K562 (cell line): ENCODE data around the gene ZNF180. TPM values are rescaled to one million over a fixed set of nuclear protein-coding genes. Genes with fewer than 3 reads are reported as not detected.
A peak's percentile ranks its signal among the peaks of the same experiment; 100 is the strongest.

Source experiments
- ATF6 ChIP-seq: sonication (generic); formaldehyde crosslinking; IDR thresholded peaks from 2 replicates; pipeline ENCODE4 v1.4.0; 2020; ENCODE audit warnings: mild to moderate bottlenecking, missing genetic modification reagents
- FOXM1 ChIP-seq, 2 experiments: fragments of 450-650 bp in 1 of 2; sonication (generic) in 1 of 2; formaldehyde crosslinking in 1 of 2; IDR thresholded peaks; 2 replicates each; pipeline versions ENCODE4 v1.6.1 to v1.9.0; 2017 to 2022; ENCODE audit warnings: low read depth in 2 of 2, mild to moderate bottlenecking in 2 of 2, missing genetic modification reagents in 1 of 2, moderate library complexity in 1 of 2
- HCFC1 ChIP-seq: IDR thresholded peaks from 2 replicates; pipeline ENCODE4 v1.6.1; 2012; ENCODE audit warnings: low read depth, low read length, improper control_type of control experiment
- RBM34 ChIP-seq: fragments of 200-400 bp; formaldehyde crosslinking; IDR thresholded peaks from 2 replicates; pipeline ENCODE4 v1.6.1; 2018; ENCODE audit warnings: low read length, borderline replicate concordance; ENCODE audit not compliant: insufficient read depth
- RUNX1 ChIP-seq: sonication (generic); IDR thresholded peaks from 2 replicates; pipeline ENCODE4 v1.6.1; 2016; ENCODE audit warnings: antibody characterized with exemption, low read depth
- ZKSCAN3 ChIP-seq: fragments of 250-450 bp; sonication (Bioruptor Pico); IDR thresholded peaks from 2 replicates; pipeline ENCODE4 v1.4.0; 2020
- ZNF140 ChIP-seq: fragments of 250-450 bp; sonication (Bioruptor Pico); IDR thresholded peaks from 2 replicates; pipeline ENCODE4 v1.8.0; 2021; ENCODE audit warnings: moderate library complexity, mild to moderate bottlenecking, inconsistent platforms
- ZNF253 ChIP-seq: fragments of 250-450 bp; sonication (Bioruptor Pico); conservative IDR thresholded peaks from 2 replicates; pipeline ENCODE4 v1.6.1; 2021; ENCODE audit warnings: mild to moderate bottlenecking
- ZNF586 ChIP-seq: fragments of 450-650 bp; formaldehyde crosslinking; conservative IDR thresholded peaks from 2 replicates; pipeline ENCODE4 v1.4.0; 2020; ENCODE audit warnings: mild to moderate bottlenecking, moderate library complexity
- polyA plus RNA-seq, 8 experiments: library from polyadenylated mRNA; depleted of rRNA in 4 of 8; stranded (reverse) in 5 of 8; unstranded in 3 of 8; fragments of >200 nt; fragmentation: Nextera tagmentation in 2 of 8; fragmentation: Illumina TruSeq in 1 of 8; extraction: Ambion mirVana in 2 of 8; extraction: Trizol in 1 of 8; gene quantifications; 2 replicates each; pipeline versions ENCODE4 v1.2.1 to v1.2.3, GENCODE V29; 2011 to 2014; ENCODE audit warnings: inconsistent platforms in 1 of 8, missing spikeins in 1 of 8
- total RNA-seq, 7 experiments: library from RNA; depleted of rRNA in 6 of 7; stranded (reverse); fragments of >200 nt in 6 of 7; fragmentation: Illumina TruSeq in 2 of 7; extraction: Trizol in 2 of 7; gene quantifications; 2 replicates each; pipeline versions ENCODE4 v1.2.1 to v1.2.3, GENCODE V29; 2011 to 2021; ENCODE audit warnings: low replicate concordance in 1 of 7
- TF ChIP-seq, protein P1 (sequence below): fragments of 450-650 bp; IDR thresholded peaks from 2 replicates; pipeline ENCODE4 v1.6.1; 2016; ENCODE audit warnings: low read depth
- TF ChIP-seq, protein P2 (sequence below): fragments of 450-650 bp; IDR thresholded peaks from 2 replicates; pipeline ENCODE4 v1.6.1; 2017; ENCODE audit warnings: mild to moderate bottlenecking, moderate library complexity
- TF ChIP-seq, protein P3 (sequence below): fragments of 250-450 bp; sonication (Bioruptor Pico); IDR thresholded peaks from 2 replicates; pipeline ENCODE4 v1.8.0; 2021; ENCODE audit warnings: moderate library complexity, mild to moderate bottlenecking, inconsistent platforms

The ZNF180 gene
- total and polyA plus RNA-seq, 9 of the 15 experiments (the other 6 are each of a cell fraction or from before 2014, with no cell fraction given): 1.8 to 8.7 (median 5.9) TPM

DNA sequence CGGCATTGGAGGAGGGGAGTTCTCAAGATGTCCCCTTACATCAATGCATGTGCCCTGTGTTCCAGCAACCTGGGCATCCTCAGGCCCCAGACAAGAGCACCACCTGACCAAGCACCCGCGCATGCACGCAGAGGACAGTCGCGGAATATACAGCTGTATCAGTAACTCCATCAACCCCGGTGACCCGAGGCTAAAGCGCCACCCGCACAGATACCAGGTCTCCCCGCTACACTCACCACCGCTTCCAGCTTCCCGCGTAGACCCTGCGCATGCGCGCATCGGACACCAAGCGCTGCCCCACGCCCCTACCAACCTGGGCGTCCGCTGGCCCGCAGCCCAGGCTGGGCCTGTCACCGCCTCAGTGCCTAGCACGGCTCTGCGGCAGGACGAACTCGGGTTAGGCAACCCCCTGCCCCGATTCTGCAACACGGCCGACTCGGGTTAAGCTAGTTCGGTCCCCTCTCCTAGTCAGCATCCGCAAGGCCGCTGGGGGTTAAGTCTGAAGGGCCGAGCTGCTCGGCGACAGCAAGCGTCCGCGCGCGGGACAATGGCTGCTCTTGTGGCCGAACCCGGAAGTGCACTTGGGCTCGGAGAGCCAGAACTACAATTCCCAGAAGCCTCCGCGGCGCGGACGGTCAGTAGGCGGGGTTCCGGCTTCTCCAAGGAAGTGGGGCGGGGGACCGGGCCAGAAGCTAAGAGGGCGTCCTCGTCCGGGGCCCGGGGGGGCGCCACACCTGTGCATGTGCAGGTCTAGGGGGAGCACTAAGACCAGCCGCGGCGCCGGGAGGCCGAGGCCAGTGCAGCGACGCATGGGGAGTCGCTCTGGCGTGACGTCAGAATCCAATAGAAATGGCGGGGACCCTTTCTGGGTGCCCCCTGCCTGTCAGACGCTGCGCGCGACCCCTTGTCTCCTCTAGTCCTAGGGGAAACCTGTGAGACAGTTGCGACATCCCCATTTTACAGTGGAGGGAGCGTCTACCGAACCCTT is at the start of gene ZNF180 (continued):
- TF ChIP-seq, protein P1, sequence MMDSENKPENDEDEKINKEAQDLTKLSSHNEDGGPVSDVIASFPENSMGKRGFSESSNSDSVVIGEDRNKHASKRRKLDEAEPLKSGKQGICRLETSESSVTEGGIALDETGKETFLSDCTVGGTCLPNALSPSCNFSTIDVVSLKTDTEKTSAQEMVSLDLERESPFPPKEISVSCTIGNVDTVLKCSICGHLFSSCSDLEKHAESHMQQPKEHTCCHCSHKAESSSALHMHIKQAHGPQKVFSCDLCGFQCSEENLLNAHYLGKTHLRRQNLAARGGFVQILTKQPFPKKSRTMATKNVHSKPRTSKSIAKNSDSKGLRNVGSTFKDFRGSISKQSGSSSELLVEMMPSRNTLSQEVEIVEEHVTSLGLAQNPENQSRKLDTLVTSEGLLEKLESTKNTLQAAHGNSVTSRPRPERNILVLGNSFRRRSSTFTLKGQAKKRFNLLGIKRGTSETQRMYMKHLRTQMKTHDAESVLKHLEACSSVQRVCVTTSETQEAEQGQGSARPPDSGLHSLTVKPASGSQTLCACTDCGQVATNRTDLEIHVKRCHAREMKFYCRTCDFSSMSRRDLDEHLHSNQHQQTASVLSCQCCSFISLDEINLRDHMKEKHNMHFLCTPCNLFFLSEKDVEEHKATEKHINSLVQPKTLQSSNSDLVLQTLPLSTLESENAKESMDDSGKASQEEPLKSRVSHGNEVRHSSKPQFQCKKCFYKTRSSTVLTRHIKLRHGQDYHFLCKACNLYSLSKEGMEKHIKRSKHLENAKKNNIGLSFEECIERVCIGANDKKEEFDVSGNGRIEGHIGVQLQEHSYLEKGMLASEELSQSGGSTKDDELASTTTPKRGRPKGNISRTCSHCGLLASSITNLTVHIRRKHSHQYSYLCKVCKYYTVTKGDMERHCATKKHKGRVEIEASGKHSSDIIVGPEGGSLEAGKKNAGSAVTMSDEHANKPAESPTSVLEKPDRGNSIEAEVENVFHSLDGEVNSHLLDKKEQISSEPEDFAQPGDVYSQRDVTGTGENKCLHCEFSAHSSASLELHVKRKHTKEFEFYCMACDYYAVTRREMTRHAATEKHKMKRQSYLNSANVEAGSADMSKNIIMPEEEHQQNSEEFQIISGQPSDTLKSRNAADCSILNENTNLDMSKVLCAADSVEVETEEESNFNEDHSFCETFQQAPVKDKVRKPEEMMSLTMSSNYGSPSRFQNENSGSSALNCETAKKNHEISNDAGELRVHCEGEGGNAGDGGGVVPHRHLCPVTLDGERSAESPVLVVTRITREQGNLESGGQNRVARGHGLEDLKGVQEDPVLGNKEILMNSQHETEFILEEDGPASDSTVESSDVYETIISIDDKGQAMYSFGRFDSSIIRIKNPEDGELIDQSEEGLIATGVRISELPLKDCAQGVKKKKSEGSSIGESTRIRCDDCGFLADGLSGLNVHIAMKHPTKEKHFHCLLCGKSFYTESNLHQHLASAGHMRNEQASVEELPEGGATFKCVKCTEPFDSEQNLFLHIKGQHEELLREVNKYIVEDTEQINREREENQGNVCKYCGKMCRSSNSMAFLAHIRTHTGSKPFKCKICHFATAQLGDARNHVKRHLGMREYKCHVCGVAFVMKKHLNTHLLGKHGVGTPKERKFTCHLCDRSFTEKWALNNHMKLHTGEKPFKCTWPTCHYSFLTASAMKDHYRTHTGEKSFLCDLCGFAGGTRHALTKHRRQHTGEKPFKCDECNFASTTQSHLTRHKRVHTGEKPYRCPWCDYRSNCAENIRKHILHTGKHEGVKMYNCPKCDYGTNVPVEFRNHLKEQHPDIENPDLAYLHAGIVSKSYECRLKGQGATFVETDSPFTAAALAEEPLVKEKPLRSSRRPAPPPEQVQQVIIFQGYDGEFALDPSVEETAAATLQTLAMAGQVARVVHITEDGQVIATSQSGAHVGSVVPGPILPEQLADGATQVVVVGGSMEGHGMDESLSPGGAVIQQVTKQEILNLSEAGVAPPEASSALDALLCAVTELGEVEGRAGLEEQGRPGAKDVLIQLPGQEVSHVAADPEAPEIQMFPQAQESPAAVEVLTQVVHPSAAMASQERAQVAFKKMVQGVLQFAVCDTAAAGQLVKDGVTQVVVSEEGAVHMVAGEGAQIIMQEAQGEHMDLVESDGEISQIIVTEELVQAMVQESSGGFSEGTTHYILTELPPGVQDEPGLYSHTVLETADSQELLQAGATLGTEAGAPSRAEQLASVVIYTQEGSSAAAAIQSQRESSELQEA: no peak
- TF ChIP-seq ZNF586 (no peak), ZNF253 (CRISPR knock-in tag) (no peak), ATF6 (CRISPR knock-in tag) (no peak), FOXM1 (IDR thresholded peaks at IDR 0.05; ENCODE audit: low read depth) (no peak), FOXM1 (CRISPR knock-in tag; IDR thresholded peaks at IDR 0.05; ENCODE audit: low read depth) (0 out of 2 replicates have a peak, but pooled peaks have one; percentile 53), RBM34 (no peak), RUNX1 (no peak), ZNF140 (CRISPR knock-in tag) (no peak), ZKSCAN3 (CRISPR knock-in tag) (no peak), HCFC1 (peak; percentile 90)
- TF ChIP-seq, protein P2, sequence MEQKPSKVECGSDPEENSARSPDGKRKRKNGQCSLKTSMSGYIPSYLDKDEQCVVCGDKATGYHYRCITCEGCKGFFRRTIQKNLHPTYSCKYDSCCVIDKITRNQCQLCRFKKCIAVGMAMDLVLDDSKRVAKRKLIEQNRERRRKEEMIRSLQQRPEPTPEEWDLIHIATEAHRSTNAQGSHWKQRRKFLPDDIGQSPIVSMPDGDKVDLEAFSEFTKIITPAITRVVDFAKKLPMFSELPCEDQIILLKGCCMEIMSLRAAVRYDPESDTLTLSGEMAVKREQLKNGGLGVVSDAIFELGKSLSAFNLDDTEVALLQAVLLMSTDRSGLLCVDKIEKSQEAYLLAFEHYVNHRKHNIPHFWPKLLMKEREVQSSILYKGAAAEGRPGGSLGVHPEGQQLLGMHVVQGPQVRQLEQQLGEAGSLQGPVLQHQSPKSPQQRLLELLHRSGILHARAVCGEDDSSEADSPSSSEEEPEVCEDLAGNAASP: no peak
- TF ChIP-seq, protein P3, sequence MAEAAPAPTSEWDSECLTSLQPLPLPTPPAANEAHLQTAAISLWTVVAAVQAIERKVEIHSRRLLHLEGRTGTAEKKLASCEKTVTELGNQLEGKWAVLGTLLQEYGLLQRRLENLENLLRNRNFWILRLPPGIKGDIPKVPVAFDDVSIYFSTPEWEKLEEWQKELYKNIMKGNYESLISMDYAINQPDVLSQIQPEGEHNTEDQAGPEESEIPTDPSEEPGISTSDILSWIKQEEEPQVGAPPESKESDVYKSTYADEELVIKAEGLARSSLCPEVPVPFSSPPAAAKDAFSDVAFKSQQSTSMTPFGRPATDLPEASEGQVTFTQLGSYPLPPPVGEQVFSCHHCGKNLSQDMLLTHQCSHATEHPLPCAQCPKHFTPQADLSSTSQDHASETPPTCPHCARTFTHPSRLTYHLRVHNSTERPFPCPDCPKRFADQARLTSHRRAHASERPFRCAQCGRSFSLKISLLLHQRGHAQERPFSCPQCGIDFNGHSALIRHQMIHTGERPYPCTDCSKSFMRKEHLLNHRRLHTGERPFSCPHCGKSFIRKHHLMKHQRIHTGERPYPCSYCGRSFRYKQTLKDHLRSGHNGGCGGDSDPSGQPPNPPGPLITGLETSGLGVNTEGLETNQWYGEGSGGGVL (CRISPR knock-in tag): no peak
